ENCODE measurements around the gene PIEZO1. TPM values are rescaled to one million over a fixed set of nuclear protein-coding genes. Genes with fewer than 3 reads are reported as not detected.

Gene PIEZO1
- total and polyA plus RNA-seq, 2 experiments from 2014 or later, result 30.4 to 70.1 TPM

- TF ChIP-seq ZNF462 (CRISPR knock-in tag; IDR thresholded peaks at IDR 0.05), result no peak
Observed at GRCh38 chr16:88778271-88778525, 6.8 kb downstream of the PIEZO1 start (continued).

- no peaks in the 10 kb centered on the region for H3K36me3 Mint-ChIP-seq (ENCODE audit: low read depth)
- peak overlapping the region; percentile 84; the same call in 1 of the 2 replicates for H3K27ac Mint-ChIP-seq
- TF ChIP-seq CTCF (conservative IDR thresholded peaks at IDR 0.05; ENCODE audit: low read depth in 2 of 2), result no peak
- no peak for TF ChIP-seq NANOG (IDR thresholded peaks at IDR 0.05; ENCODE audit: borderline replicate concordance)
- no peak for TF ChIP-seq ZNF331 (CRISPR knock-in tag; IDR thresholded peaks at IDR 0.05; ENCODE audit: low read depth)
- no peak for TF ChIP-seq CREB1 (CRISPR knock-in tag; IDR thresholded peaks at IDR 0.05; ENCODE audit: low read depth)
- H3K4me3 Mint-ChIP-seq, result peak overlapping the region; percentile 19; the same call in 1 of the 3 replicates
- H3K27me3 Mint-ChIP-seq (ENCODE audit: insufficient read depth, low read depth, poor library complexity), result peaks cover 21% of the 10 kb centered on the region
- Histone ChIP-seq H2AFZ (no peak overlapping the region), H3K27ac (ENCODE audit: low read depth) (peak overlapping the region; percentile 63), H3F3A (replicated peaks; ENCODE audit: low read depth) (no peaks in the 10 kb centered on the region), H4K20me1 (replicated peaks; ENCODE audit: insufficient read depth) (0 out of 2 replicates have a peak, but pooled peaks cover under 1% of the 10 kb centered on the region), H3K4me1 (ENCODE audit: insufficient read depth) (peaks cover 19% of the 10 kb centered on the region; the same call in 1 of the 2 replicates), H3K27me3 (ENCODE audit: insufficient read depth) (no peaks in the 10 kb centered on the region), H3K4me2 (no peak overlapping the region), H3K9me2 (ENCODE audit: insufficient read depth) (no peaks in the 10 kb centered on the region), H3K4me3 (no peak overlapping the region), H3K79me2 (replicated peaks; ENCODE audit: insufficient read depth) (peaks cover 78% of the 10 kb centered on the region), H3K36me3 (ENCODE audit: insufficient read depth) (no peaks in the 10 kb centered on the region)
- ATAC-seq, result peak; percentile 34
- H3K4me1 Mint-ChIP-seq, result peaks cover 40% of the 10 kb centered on the region
- DNase-seq (ENCODE audit: low spot score), result peak; percentile 66
- no peaks in the 10 kb centered on the region; the same call in 2 of the 3 replicates for H3K9me3 Mint-ChIP-seq
Observed at GRCh38 chr16:88777471-88778270, 7.3 kb downstream of the PIEZO1 start.

Data from GM23338 (cell line).